ENCODE data around the gene APOO. TPM values are rescaled to one million over a fixed set of nuclear protein-coding genes. Genes with fewer than 3 reads are reported as not detected.

The APOO gene
- total RNA-seq, 1 donor from 2014 or later, result 8.6 TPM

GRCh38 chrX:23787745-23788118 is 120.0 kb downstream of the APOO start:
- no peak for TF ChIP-seq CTCF (IDR thresholded peaks at IDR 0.05)
- no peak for TF ChIP-seq POLR2AphosphoS5 (IDR thresholded peaks at IDR 0.05; ENCODE audit: insufficient read depth in 1 of 2, low read depth in 1 of 2)
- no peak for TF ChIP-seq POLR2A (IDR thresholded peaks at IDR 0.05)
- no peak overlapping the region for H3K4me3 ChIP-seq
- DNase-seq (ENCODE audit: extremely low spot score in 2 of 2), result no peak
- intact Hi-C loops (cut with DNase I), result no loop called here
- no peak overlapping the region for H3K27ac ChIP-seq
- no peaks in the 10 kb centered on the region for H3K36me3 ChIP-seq
- no peaks in the 10 kb centered on the region for H3K9me3 ChIP-seq
- no peaks in the 10 kb centered on the region for H3K4me1 ChIP-seq
- no peaks in the 10 kb centered on the region for H3K27me3 ChIP-seq

- Histone ChIP-seq H3K9me3 (no peaks in the 10 kb centered on the region), H3K4me3 (no peak overlapping the region), H3K4me1 (no peaks in the 10 kb centered on the region), H3K27me3 (no peaks in the 10 kb centered on the region), H3K36me3 (no peaks in the 10 kb centered on the region), H3K27ac (peak overlapping the region; percentile 94)
- intact Hi-C loops (cut with DNase I), result no loop called here
- TF ChIP-seq POLR2AphosphoS5 (IDR thresholded peaks at IDR 0.05; ENCODE audit: insufficient read depth in 1 of 2, low read depth in 1 of 2) (peak in 1 of 2 donors; percentile 13), CTCF (IDR thresholded peaks at IDR 0.05) (no peak)
- DNase-seq (ENCODE audit: extremely low spot score in 2 of 2), result no peak
These were observed 121.4 kb downstream of the APOO start for GRCh38 chrX:23786268-23786815.

GRCh38 chrX:23785580-23785979 is 122.2 kb downstream of the APOO start:
- Histone ChIP-seq H3K9me3 (no peaks in the 10 kb centered on the region), H3K4me3 (peak overlapping the region; percentile 51 to 64), H3K27me3 (no peaks in the 10 kb centered on the region), H3K36me3 (no peaks in the 10 kb centered on the region), H3K27ac (peak overlapping the region; percentile 94), H3K4me1 (no peaks in the 10 kb centered on the region)
- TF ChIP-seq CTCF (IDR thresholded peaks at IDR 0.05) (no peak), POLR2A (IDR thresholded peaks at IDR 0.05) (no peak), POLR2AphosphoS5 (IDR thresholded peaks at IDR 0.05; ENCODE audit: insufficient read depth in 1 of 2, low read depth in 1 of 2) (no peak)
- no peak for DNase-seq (ENCODE audit: extremely low spot score in 2 of 2)
- intact Hi-C loops (cut with DNase I), result no loop called here

GRCh38 chrX:23784470-23785331 is 123.0 kb downstream of the APOO start:
- TF ChIP-seq POLR2A (IDR thresholded peaks at IDR 0.05), result no peak
- no peak for TF ChIP-seq POLR2AphosphoS5 (IDR thresholded peaks at IDR 0.05; ENCODE audit: insufficient read depth in 1 of 2, low read depth in 1 of 2)
- TF ChIP-seq CTCF (IDR thresholded peaks at IDR 0.05), result no peak
- no peak for DNase-seq (ENCODE audit: extremely low spot score in 2 of 2)
- no peaks in the 10 kb centered on the region for H3K27me3 ChIP-seq
- no peaks in the 10 kb centered on the region for H3K36me3 ChIP-seq
- no peaks in the 10 kb centered on the region for H3K9me3 ChIP-seq
- H3K4me1 ChIP-seq, result no peaks in the 10 kb centered on the region
- intact Hi-C loops (cut with DNase I), result loop anchor here (5.0 kb wide), 1 partner anchor 118 kb away; no protein-coding TSS in a partner anchor
- peak overlapping the region; percentile 51 to 64 for H3K4me3 ChIP-seq
- H3K27ac ChIP-seq, result peak overlapping the region; percentile 94

All from vagina (tissue), 2 donors.